GM12872 (cell line): ENCODE results near the gene ADIPOR1.

Experiments
- TF ChIP-seq, protein P1 (sequence below): IDR thresholded peaks from 3 replicates; pipeline ENCODE4 v1.5.1; 2011; ENCODE audit warnings: low read depth, mild to moderate bottlenecking, low read length, moderate library complexity; ENCODE audit not compliant: insufficient read depth

The ADIPOR1 gene, protein sequence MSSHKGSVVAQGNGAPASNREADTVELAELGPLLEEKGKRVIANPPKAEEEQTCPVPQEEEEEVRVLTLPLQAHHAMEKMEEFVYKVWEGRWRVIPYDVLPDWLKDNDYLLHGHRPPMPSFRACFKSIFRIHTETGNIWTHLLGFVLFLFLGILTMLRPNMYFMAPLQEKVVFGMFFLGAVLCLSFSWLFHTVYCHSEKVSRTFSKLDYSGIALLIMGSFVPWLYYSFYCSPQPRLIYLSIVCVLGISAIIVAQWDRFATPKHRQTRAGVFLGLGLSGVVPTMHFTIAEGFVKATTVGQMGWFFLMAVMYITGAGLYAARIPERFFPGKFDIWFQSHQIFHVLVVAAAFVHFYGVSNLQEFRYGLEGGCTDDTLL

DNA sequence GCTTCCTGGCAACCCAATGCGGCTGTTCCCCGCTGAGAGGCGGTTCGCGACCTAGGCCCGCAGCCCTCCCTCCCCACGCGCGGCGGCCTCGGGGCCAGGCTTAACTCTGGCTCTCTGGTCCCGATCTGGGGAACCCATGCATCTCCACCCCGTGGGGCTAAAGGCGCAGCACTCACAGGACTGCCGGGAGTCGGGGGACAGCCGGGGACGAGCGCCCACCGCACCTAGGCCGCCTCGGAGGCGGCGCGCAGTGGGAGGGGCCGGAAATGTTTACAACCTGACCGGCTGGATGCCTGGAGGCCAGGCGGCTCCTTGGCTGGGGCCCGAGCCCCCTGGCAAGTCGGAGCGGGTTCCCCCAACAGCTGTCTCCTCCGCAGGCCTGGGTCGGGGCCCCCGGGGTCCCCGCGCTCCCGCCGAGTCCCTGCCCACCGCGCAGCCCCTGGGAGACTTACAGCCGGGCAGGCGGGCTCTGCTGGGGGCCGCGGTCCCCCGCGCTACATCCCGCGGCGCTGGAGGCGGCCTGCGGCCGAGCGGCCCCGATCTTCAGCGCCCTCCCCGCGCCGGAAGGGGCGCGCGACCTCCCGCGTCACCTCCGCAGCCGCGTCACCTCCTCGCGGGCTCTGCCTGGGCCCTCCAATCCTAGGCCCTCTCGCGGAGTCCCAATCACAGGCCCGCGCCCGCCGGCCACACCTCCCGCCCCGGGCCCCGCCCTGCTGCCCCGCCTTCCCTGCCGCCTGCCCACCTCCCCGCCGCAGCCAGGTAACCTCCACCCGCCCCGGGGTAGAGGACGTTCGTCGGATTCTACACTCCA, at the start of gene ADIPOR1:
Gene ADIPOR1, minus strand, starts transcription at position 580 of the 811 bp plus-strand sequence. CDS start 7,242 bp downstream, outside the sequence.
- TF ChIP-seq, protein P1, sequence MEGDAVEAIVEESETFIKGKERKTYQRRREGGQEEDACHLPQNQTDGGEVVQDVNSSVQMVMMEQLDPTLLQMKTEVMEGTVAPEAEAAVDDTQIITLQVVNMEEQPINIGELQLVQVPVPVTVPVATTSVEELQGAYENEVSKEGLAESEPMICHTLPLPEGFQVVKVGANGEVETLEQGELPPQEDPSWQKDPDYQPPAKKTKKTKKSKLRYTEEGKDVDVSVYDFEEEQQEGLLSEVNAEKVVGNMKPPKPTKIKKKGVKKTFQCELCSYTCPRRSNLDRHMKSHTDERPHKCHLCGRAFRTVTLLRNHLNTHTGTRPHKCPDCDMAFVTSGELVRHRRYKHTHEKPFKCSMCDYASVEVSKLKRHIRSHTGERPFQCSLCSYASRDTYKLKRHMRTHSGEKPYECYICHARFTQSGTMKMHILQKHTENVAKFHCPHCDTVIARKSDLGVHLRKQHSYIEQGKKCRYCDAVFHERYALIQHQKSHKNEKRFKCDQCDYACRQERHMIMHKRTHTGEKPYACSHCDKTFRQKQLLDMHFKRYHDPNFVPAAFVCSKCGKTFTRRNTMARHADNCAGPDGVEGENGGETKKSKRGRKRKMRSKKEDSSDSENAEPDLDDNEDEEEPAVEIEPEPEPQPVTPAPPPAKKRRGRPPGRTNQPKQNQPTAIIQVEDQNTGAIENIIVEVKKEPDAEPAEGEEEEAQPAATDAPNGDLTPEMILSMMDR: 0 out of 3 replicates have a peak, but pooled peaks have one; percentile 13

DNA sequence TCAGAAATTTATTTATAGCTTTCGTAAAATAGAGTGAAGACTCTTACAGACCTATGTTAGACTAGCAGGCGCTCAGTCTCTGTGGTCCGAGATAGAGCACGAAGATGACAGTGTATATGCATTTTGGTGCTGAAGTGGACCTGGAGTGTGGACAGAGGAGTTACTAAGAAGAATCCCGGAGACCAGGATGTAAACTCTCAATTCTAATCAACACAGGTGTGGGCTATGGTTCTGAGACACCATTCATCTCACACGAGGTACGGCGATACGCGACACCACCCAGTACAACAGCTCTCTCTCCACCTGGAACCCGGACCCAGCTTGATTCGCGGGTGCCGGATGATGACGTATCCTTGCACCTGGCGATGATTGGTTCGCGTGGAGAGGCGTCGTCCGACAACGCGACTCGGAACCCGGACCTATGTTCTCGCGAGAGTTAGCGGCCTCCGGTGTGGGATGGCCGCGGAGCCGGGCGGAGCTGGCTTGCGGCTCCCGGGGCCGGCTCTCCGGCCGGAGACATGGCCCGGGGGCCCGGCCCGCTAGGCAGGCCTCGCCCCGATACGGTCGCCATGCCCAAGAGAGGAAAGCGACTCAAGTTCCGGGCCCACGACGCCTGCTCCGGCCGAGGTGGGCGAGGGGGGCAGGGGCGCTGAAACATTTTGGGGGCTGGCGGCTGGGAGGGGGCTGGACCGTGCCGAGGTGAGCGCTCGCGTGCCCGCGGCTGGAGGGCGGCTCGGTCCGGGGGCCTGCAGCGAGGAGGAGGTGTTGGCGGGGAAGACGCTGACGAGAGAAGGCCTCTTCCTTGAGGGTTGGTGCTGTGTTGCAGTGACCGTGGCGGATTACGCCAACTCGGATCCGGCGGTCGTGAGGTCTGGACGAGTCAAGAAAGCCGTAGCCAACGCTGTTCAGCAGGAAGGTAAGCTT, 49.1 kb upstream of the ADIPOR1 start, which contains the start of gene TMEM183A:
Gene TMEM183A, plus strand, starts transcription at position 427 of the 924 bp plus-strand sequence. Its CDS starts 92 bp downstream, at position 519.
- TF ChIP-seq, protein P1: no peak

DNA sequence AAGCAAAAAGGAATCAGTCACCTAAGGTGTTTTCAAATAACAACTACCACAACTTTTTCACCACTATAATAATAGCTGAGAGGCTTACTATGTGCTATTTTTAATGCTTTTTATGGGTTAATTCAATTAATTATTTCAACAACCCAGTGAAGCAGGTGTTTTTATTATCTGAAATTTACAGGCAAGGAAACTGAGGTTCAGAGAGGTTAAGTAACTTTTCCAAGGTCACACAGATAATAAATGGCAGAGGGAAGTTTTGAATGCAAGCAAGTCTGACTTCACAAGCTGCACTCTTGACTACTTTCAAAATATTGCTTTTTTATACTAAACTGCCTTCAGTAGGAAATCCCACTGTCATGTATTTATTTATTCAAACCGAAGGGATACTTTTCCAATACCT, 44.8 kb upstream of the ADIPOR1 start:
- TF ChIP-seq, protein P1: no peak

DNA sequence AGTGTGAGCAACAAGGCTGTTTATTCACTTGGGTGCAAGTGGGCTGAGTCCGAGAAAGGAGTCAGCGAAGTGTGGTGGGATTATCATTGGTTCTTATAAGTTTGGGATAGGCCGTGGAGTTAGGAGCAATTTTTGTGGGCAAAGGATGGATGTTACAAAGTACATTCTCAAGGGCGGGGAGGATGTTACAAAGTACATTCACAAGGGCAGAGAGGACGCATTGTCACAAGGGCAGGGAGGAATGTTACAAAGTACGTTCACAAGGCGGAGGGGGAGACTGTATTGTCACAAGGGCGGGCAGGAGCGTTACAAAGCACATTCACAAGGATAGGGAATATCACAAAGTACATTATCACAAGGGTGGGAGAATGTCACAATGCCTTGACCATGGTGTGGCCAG, 43.9 kb upstream of the ADIPOR1 start:
- TF ChIP-seq, protein P1: no peak

DNA sequence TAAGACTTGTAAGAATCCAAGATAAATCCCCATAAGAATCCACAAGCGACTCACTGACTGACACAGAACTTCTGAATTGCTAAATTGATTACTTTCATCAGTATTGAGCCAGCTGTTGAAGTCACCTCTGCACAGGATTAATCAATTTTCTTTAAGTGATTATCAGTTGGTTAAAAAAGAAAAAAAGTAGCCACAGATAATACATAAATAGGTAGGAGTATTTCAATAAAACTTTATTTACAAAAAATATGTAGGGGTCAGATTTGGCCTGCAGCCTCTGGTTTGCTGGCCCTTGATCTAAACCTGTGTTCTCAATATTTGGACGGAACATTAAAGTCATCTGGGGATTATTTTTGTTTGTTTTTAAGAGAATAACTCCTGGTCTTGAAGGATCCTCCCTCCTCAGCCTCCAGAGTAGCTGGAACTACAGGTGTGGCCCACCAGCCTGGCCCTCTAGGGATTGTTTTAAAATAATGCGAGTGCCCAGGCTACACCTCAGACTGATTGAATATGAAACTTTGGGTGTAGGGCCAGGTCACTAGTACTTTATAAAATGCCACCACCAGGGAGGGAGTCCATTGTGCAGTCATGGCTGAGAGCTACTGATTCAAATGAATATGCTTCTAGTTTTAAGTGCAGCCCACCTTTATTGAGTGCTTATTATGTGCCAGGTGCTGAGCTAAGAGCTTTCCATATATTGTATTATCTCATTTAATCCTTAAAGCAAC, 42.3 kb upstream of the ADIPOR1 start:
- TF ChIP-seq, protein P1: no peak

DNA sequence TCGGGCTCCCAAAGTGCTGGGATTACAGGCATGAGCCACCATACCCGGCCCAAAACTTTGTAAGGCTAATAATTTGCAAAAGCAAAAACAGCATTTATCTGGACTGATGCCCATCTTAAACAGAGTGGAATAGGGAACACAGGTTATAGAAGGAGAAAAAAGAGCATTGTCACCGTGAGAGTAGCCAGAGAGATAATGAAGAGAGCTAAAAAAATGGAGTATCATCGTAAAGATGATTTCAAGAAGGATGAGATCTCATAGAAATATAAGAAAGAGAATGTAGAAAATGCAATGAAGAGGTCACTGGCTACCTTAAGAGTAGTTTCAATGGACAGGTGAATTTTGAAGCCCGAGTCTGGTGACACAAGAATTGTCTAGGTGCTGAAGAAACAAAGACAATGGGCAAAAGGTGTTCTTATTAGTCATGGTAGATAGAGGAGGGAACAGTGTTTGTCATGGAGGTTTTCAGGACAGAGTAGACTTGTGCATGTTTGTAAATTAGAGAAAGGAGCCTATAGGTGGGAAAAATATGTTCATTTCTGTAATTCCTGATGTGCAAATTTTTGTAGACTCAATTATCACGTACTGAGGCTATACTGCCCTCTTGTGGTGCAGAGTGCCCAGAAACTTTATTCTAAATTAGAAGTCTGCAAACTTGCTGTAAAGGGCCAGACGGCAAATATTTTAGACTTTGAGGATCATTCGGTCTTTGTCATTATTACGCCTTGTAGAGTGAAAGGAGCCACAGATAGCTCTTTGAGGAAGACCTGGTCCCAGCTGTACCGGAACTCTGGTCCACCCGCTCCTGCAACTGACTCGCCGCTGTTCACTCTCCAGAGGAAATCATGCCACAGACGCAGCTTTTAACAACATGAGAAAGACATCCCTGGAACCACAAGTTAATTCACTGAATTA, 41.0 kb upstream of the ADIPOR1 start:
- TF ChIP-seq, protein P1: peak; percentile 74
